HepG2 (cell line): ENCODE data around the gene CECR2. TPM values are rescaled to one million over a fixed set of nuclear protein-coding genes. Genes with fewer than 3 reads are reported as not detected.

Experiments used
- ATAC-seq: fragments of 200-7000 bp; cut with Tn5 transposase; 3 replicates; pipeline ENCODE4 v1.9.1; 2020; ENCODE audit warnings: mild to moderate bottlenecking, moderate library complexity
- BruUV-seq: library from RNA; stranded (reverse); fragments of 400-500 nt; replicated peaks from 2 replicates; lab custom pipeline; 2021; lab: Mats Ljungman, UMichigan
- CTCF ChIA-PET: fragments of 300-600 bp; formaldehyde crosslinking; extraction: SDS; loops from one replicate; lab custom pipeline; 2021; ENCODE audit warnings: low total read pairs, inconsistent platforms, low intra/inter-chr PET ratio; lab: Yijun Ruan, JAX
- POLR2A ChIA-PET: fragments of 350-600 bp; sonication (Branson Sonifier 250); formaldehyde crosslinking; loops from one replicate; lab custom pipeline; 2020; ENCODE audit warnings: antibody characterized with exemption, inconsistent platforms; lab: Yijun Ruan, JAX
- DNase-seq: peaks from one replicate; pipeline ENCODE4 v3.0.0-alpha.2; 2015; ENCODE audit warnings: low spot score
- FAIRE-seq: peaks from 3 replicates; lab custom pipeline; 2011; peaks lifted over from hg19 to GRCh38; lab: Jason Lieb, UNC
- H2AFZ ChIP-seq: one replicate; pipeline ENCODE4 v1.6.1; 2011; ENCODE audit warnings: low read length, inconsistent platforms
- H3K27ac ChIP-seq: fragments of 300-600 bp; 3 replicates; pipeline ENCODE4 v1.8.0; 2011; ENCODE audit warnings: mixed run types, mild to moderate bottlenecking, mixed read lengths, low read length, inconsistent platforms; ENCODE audit not compliant: insufficient read depth; ENCODE audit errors: extremely low read length
- H3K27me3 ChIP-seq, 2 experiments: fragments of 200-600 bp in 1 of 2; 2 replicates in 1 of 2; 3 replicates in 1 of 2; pipeline versions ENCODE4 v1.6.0 to v1.8.0; 2011; ENCODE audit warnings: low read length in 2 of 2, mild to moderate bottlenecking in 2 of 2, moderate library complexity in 2 of 2, inconsistent platforms in 1 of 2; ENCODE audit not compliant: insufficient read depth in 2 of 2, control insufficient read depth in 1 of 2
- H3K36me3 ChIP-seq, 2 experiments: fragments of 200-600 bp in 1 of 2; replicated peaks in 1 of 2; 2 replicates in 1 of 2; 3 replicates in 1 of 2; pipeline versions ENCODE4 v1.5.1 to v1.8.0; 2011; ENCODE audit warnings: low read length in 2 of 2, inconsistent platforms in 1 of 2; ENCODE audit not compliant: insufficient read depth in 2 of 2, control insufficient read depth in 1 of 2
- H3K4me1 ChIP-seq: 2 replicates; pipeline ENCODE4 v1.5.1; 2012; ENCODE audit warnings: low read length, inconsistent platforms; ENCODE audit not compliant: insufficient read depth
- H3K4me2 ChIP-seq: 2 replicates; pipeline ENCODE4 v1.6.0; 2011; ENCODE audit warnings: low read depth, low read length, inconsistent platforms
- H3K4me3 ChIP-seq, 3 experiments: fragments of 200-600 bp in 1 of 3; sonication (generic), shearing (Covaris generic) in 1 of 3; replicated peaks in 1 of 3; 2 replicates each; pipeline ENCODE4 v1.5.1; 2011 to 2016; ENCODE audit warnings: low read length in 3 of 3, inconsistent platforms in 2 of 3, low read depth in 2 of 3, mild to moderate bottlenecking in 2 of 3, control low read depth in 1 of 3, mixed read lengths in 1 of 3; ENCODE audit not compliant: insufficient read depth in 1 of 3
- H3K79me2 ChIP-seq: one replicate; pipeline ENCODE4 v1.6.1; 2011; ENCODE audit warnings: low read length, inconsistent platforms; ENCODE audit not compliant: insufficient read depth
- H3K9ac ChIP-seq: 2 replicates; pipeline ENCODE4 v1.6.0; 2011; ENCODE audit warnings: mild to moderate bottlenecking, low read depth, low read length, inconsistent platforms; ENCODE audit not compliant: insufficient read depth
- H3K9me3 ChIP-seq: 2 replicates; pipeline ENCODE4 v1.5.1; 2012; ENCODE audit warnings: mild to moderate bottlenecking, low read length
- H4K20me1 ChIP-seq: 2 replicates; pipeline ENCODE4 v1.6.0; 2011; ENCODE audit warnings: inconsistent platforms, mild to moderate bottlenecking, low read length, moderate library complexity; ENCODE audit not compliant: insufficient read depth
- ARID2 ChIP-seq: sonication (generic); formaldehyde crosslinking; IDR thresholded peaks from 2 replicates; pipeline ENCODE4 v1.8.1; 2022; ENCODE audit warnings: mild to moderate bottlenecking, missing genetic modification reagents, borderline replicate concordance
- DPF2 ChIP-seq: sonication (generic); formaldehyde crosslinking; IDR thresholded peaks from 2 replicates; pipeline ENCODE4 v1.4.0; 2020; ENCODE audit warnings: mild to moderate bottlenecking, low read depth, missing genetic modification reagents, borderline replicate concordance
- FOXK2 ChIP-seq: fragments of 450-650 bp; IDR thresholded peaks from 2 replicates; pipeline ENCODE4 v1.6.1; 2016
- HNRNPL ChIP-seq: fragments of 200-400 bp; formaldehyde crosslinking; IDR thresholded peaks from 2 replicates; pipeline ENCODE4 v1.6.1; 2017; ENCODE audit warnings: mild to moderate bottlenecking, low read depth, low read length
- HOXA5 ChIP-seq: sonication (generic); formaldehyde crosslinking; IDR thresholded peaks from 2 replicates; pipeline ENCODE4 v1.4.0; 2020; ENCODE audit warnings: missing genetic modification reagents
- IKZF4 ChIP-seq: sonication (generic); formaldehyde crosslinking; IDR thresholded peaks from 2 replicates; pipeline ENCODE4 v1.5.1; 2020; ENCODE audit warnings: borderline replicate concordance, mild to moderate bottlenecking, low read depth, missing genetic modification reagents; ENCODE audit errors: not compliant biosample characterization
- ISX ChIP-seq: sonication (generic); formaldehyde crosslinking; conservative IDR thresholded peaks from 2 replicates; pipeline ENCODE4 v1.5.0; 2020; ENCODE audit warnings: missing genetic modification reagents
- MAFF ChIP-seq: IDR thresholded peaks from 2 replicates; pipeline ENCODE4 v1.6.1; 2011; ENCODE audit warnings: low read depth, low read length, improper control_type of control experiment
- NBN ChIP-seq: fragments of 450-650 bp; conservative IDR thresholded peaks from 2 replicates; pipeline ENCODE4 v1.6.1; 2017
- NCOA1 ChIP-seq: sonication (generic); formaldehyde crosslinking; IDR thresholded peaks from 2 replicates; pipeline ENCODE4 v1.9.0; 2021; ENCODE audit warnings: missing genetic modification reagents
- NFATC3 ChIP-seq: sonication (generic); formaldehyde crosslinking; IDR thresholded peaks from 2 replicates; pipeline ENCODE4 v1.5.1; 2020; ENCODE audit warnings: mild to moderate bottlenecking, missing genetic modification reagents
- NFE2L1 ChIP-seq: sonication (generic); formaldehyde crosslinking; IDR thresholded peaks from 2 replicates; pipeline ENCODE4 v1.4.0; 2020; ENCODE audit warnings: missing genetic modification reagents, mild to moderate bottlenecking, borderline replicate concordance
- NR2F2 ChIP-seq: IDR thresholded peaks from 2 replicates; pipeline ENCODE4 v1.6.1; 2012; ENCODE audit warnings: low read depth, inconsistent platforms, borderline replicate concordance
- PHF8 ChIP-seq: sonication (generic); formaldehyde crosslinking; IDR thresholded peaks from 2 replicates; pipeline ENCODE4 v1.5.0; 2020; ENCODE audit warnings: missing genetic modification reagents
- ZFP1 ChIP-seq: IDR thresholded peaks from 2 replicates; pipeline ENCODE4 v1.6.1; 2016
- ZNF260 ChIP-seq: sonication (generic); formaldehyde crosslinking; IDR thresholded peaks from 2 replicates; pipeline ENCODE4 v1.4.0; 2020; ENCODE audit warnings: missing genetic modification reagents, low read depth, mild to moderate bottlenecking, borderline replicate concordance
- ZNF850 ChIP-seq: sonication (generic); formaldehyde crosslinking; conservative IDR thresholded peaks from 2 replicates; pipeline ENCODE4 v1.9.0; 2021; ENCODE audit warnings: mild to moderate bottlenecking, missing genetic modification reagents
- WGBS: methylation state at CpG from one replicate; pipeline ENCODE4 v1.1.6; 2017; ENCODE audit warnings: low lambda C conversion rate; 5-methylcytosine and 5-hydroxymethylcytosine counted together
- in situ Hi-C: cut with HindIII; loops from 2 replicates; pipeline ENCODE4 v1.10.0; 2017; ENCODE audit warnings: low pct_unique_long_range_greater_than_20kb; ENCODE audit not compliant: extremely low pct_ligation_motif_present
- intact Hi-C: fragments of 100-400 bp; cut with micrococcal nuclease; formaldehyde crosslinking; loops from one replicate; pipeline ENCODE4 v1.10.0; 2022; ENCODE audit not compliant: unreplicated experiment
- polyA plus RNA-seq, 8 experiments: library from polyadenylated mRNA; depleted of rRNA in 3 of 8; stranded (reverse) in 7 of 8; unstranded in 1 of 8; fragments of >200 nt; fragmentation: Illumina TruSeq in 4 of 8; extraction: Trizol in 4 of 8; gene quantifications; 2 replicates each; pipeline versions ENCODE4 v1.2.1 to v1.2.3, GENCODE V29; 2011 to 2016; ENCODE audit warnings: low read depth in 4 of 8, missing spikeins in 1 of 8, mixed read lengths in 1 of 8; ENCODE audit not compliant: insufficient read depth in 1 of 8
- total RNA-seq, 5 experiments: library from RNA; depleted of rRNA; stranded (reverse); fragments of >200 nt; fragmentation: Illumina TruSeq; extraction: Trizol; gene quantifications; 2 replicates each; pipeline ENCODE4 v1.2.3, GENCODE V29; 2016; ENCODE audit warnings: low read depth in 1 of 5
- TF ChIP-seq, protein P1 (sequence below): sonication (generic); formaldehyde crosslinking; IDR thresholded peaks from 2 replicates; pipeline ENCODE4 v1.9.0; 2022; ENCODE audit warnings: low read depth, missing genetic modification reagents
- TF ChIP-seq, protein P2 (sequence below): sonication (generic); formaldehyde crosslinking; IDR thresholded peaks from 2 replicates; pipeline ENCODE4 v1.5.0; 2020; ENCODE audit warnings: missing genetic modification reagents
- TF ChIP-seq, protein P3 (sequence below): sonication (generic); formaldehyde crosslinking; IDR thresholded peaks from 2 replicates; pipeline ENCODE4 v1.4.0; 2020; ENCODE audit warnings: missing genetic modification reagents

The CECR2 gene
- total and polyA plus RNA-seq, 2 of the 13 experiments (the other 11 are each of a cell fraction or from before 2014, with no cell fraction given) = not detected

DNA sequence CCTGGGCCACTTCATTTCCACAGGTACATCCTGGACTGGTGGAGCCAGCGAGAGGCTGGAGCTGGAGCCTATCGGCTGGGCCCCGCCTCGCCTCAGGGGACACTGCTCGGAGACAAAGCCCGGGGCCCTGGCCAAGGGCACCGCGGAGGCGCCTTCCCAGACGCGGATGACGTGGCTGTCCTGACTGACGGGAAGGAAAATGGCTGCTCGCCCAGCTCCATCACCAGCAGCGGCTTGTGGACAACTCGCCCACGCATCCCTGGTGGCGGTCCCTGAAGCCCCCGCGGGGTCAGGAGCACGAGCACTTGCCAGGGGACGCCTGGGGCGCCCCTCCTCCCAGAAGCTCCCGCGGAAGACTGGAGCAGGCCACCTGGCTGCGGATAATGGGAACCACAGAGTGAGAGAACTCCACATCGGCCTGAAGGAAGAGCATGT, 49.6 kb downstream of the CECR2 start (continued):
- TF ChIP-seq, protein P1, sequence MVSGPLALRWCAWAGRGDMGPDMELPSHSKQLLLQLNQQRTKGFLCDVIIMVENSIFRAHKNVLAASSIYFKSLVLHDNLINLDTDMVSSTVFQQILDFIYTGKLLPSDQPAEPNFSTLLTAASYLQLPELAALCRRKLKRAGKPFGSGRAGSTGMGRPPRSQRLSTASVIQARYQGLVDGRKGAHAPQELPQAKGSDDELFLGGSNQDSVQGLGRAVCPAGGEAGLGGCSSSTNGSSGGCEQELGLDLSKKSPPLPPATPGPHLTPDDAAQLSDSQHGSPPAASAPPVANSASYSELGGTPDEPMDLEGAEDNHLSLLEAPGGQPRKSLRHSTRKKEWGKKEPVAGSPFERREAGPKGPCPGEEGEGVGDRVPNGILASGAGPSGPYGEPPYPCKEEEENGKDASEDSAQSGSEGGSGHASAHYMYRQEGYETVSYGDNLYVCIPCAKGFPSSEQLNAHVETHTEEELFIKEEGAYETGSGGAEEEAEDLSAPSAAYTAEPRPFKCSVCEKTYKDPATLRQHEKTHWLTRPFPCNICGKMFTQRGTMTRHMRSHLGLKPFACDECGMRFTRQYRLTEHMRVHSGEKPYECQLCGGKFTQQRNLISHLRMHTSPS = no peak

DNA sequence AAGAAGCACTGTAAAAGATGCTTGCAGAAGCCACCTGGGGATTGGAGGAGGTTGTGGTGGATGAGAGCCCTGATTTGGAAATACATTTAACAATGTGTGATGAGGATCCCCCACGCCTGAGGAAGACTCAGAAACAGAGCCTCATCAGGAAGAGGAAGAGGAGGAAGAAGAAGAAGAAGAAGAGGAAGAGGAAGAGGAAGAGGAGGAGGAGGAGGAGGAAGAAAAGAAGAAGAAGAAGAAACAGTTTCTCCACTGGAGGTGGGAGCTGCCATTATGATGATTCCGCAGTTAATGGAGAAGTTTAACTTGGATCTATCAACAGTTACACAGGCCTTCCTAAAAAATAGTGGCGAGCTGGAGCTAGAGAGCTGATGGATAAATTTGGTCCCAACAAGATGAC, 50.1 kb downstream of the CECR2 start:
- WGBS = 6% methylated on average over 3 of the region's 3 CpGs
- Histone ChIP-seq H3K27me3 (peaks cover 0 to 3% of the 10 kb centered on the region in 2 experiments; a peak in 2 of 5 replicates), H3K4me3 (no peak overlapping the region), H4K20me1 (no peaks in the 10 kb centered on the region), H3K9ac (no peak overlapping the region), H3K4me1 (no peaks in the 10 kb centered on the region), H3K36me3 (no peaks in the 10 kb centered on the region), H3K27ac (no peak overlapping the region), H3K4me2 (no peak overlapping the region), H3K9me3 (no peaks in the 10 kb centered on the region), H2AFZ (no peak overlapping the region), H3K79me2 (no peaks in the 10 kb centered on the region)
- ATAC-seq (no peak), FAIRE-seq (no peak), DNase-seq (no peak)
- TF ChIP-seq ARID2 (CRISPR knock-in tag) (no peak), HNRNPL (no peak), HOXA5 (CRISPR knock-in tag) (no peak), NCOA1 (CRISPR knock-in tag) (no peak), ZFP1 (no peak), NFATC3 (CRISPR knock-in tag) (no peak), ZNF850 (CRISPR knock-in tag) (no peak), ZNF260 (CRISPR knock-in tag) (no peak), DPF2 (CRISPR knock-in tag) (no peak), IKZF4 (no peak), NBN (no peak), MAFF (no peak), FOXK2 (no peak), NR2F2 (no peak), NFE2L1 (CRISPR knock-in tag) (no peak), ISX (CRISPR knock-in tag) (no peak), PHF8 (CRISPR knock-in tag) (no peak)
- TF ChIP-seq, protein P2, sequence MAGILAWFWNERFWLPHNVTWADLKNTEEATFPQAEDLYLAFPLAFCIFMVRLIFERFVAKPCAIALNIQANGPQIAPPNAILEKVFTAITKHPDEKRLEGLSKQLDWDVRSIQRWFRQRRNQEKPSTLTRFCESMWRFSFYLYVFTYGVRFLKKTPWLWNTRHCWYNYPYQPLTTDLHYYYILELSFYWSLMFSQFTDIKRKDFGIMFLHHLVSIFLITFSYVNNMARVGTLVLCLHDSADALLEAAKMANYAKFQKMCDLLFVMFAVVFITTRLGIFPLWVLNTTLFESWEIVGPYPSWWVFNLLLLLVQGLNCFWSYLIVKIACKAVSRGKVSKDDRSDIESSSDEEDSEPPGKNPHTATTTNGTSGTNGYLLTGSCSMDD (CRISPR knock-in tag) = no peak
- TF ChIP-seq, protein P3, sequence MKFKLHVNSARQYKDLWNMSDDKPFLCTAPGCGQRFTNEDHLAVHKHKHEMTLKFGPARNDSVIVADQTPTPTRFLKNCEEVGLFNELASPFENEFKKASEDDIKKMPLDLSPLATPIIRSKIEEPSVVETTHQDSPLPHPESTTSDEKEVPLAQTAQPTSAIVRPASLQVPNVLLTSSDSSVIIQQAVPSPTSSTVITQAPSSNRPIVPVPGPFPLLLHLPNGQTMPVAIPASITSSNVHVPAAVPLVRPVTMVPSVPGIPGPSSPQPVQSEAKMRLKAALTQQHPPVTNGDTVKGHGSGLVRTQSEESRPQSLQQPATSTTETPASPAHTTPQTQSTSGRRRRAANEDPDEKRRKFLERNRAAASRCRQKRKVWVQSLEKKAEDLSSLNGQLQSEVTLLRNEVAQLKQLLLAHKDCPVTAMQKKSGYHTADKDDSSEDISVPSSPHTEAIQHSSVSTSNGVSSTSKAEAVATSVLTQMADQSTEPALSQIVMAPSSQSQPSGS (CRISPR knock-in tag) = no peak
- in situ Hi-C loops (no loop called here), intact Hi-C loops (no loop called here)
- no TSS peak for BruUV-seq
- POLR2A ChIA-PET = no interaction called here
- CTCF ChIA-PET = no interaction called here
